AG04449 (cell line): ENCODE data around the gene EIPR1.
"Not testable (repeated sequence)": the region's sequence is repeated elsewhere in the genome, so short reads cannot be mapped to it uniquely, and the experiment has no call there.

Experiments
- CTCF ChIA-PET: fragments of 350-600 bp; formaldehyde crosslinking; extraction: SDS; loops from one replicate; lab custom pipeline; 2021; ENCODE audit warnings: antibody characterized with exemption; lab: Yijun Ruan, JAX
- POLR2A ChIA-PET: fragments of 400-600, 350-600 bp; formaldehyde crosslinking; extraction: SDS; loops from one replicate; lab custom pipeline; 2020; ENCODE audit warnings: antibody characterized with exemption, inconsistent platforms; lab: Yijun Ruan, JAX
- DNase-seq: peaks from one replicate; pipeline ENCODE4 v3.0.0-alpha.2; 2010; ENCODE audit warnings: low read depth, low spot score
- H3K4me3 ChIP-seq: 2 replicates; pipeline ENCODE4 v1.5.1; 2011; ENCODE audit warnings: low read depth, mild to moderate bottlenecking, control low read depth, low read length
- CTCF ChIP-seq: IDR thresholded peaks from one replicate; pipeline ENCODE4 v1.5.1; 2011; ENCODE audit warnings: mild to moderate bottlenecking, moderate library complexity, low read length, control low read depth, inconsistent platforms; ENCODE audit not compliant: insufficient read depth; ENCODE audit errors: missing control alignments

The EIPR1 gene

GRCh38 chr2:3285901-3286645, 91.5 kb downstream of the EIPR1 start:
- DNase-seq, result no peak
- ChIA-PET CTCF (interaction anchor here (1.0 to 1.1 kb wide), 2 partner anchors 8 to 17 kb away, joined by 3 read pairs; no protein-coding TSS in a partner anchor), POLR2A (no interaction called here)
- TF ChIP-seq CTCF, result no peak
- no peak overlapping the region for H3K4me3 ChIP-seq

- H3K4me3 ChIP-seq, result no peak overlapping the region
- POLR2A ChIA-PET, result no interaction called here
- CTCF ChIA-PET, result interaction anchor here (1.1 kb wide), 1 partner anchor 18 kb away, joined by 3 read pairs; no protein-coding TSS in a partner anchor
- DNase-seq, result no peak
- TF ChIP-seq CTCF, result no peak
Observed at GRCh38 chr2:3284657-3285630, 92.7 kb downstream of the EIPR1 start.

GRCh38 chr2:3283876-3284656, 93.6 kb downstream of the EIPR1 start:
- DNase-seq, H3K4me3 ChIP-seq, POLR2A ChIA-PET, CTCF ChIA-PET: not testable (repeated sequence)

- DNase-seq, result no peak
- ChIA-PET CTCF (no interaction called here), POLR2A (no interaction called here)
- no peak overlapping the region for H3K4me3 ChIP-seq
- TF ChIP-seq CTCF, result no peak
Observed at GRCh38 chr2:3283206-3283605, 94.4 kb downstream of the EIPR1 start.

- DNase-seq, result no peak
- POLR2A ChIA-PET, result no interaction called here
- TF ChIP-seq CTCF, result no peak
- H3K4me3 ChIP-seq, result no peak overlapping the region; the same call in 1 of the 2 replicates
- CTCF ChIA-PET, result no interaction called here
Observed at GRCh38 chr2:3282056-3282998, 95.3 kb downstream of the EIPR1 start.
